Inferior parietal cortex (tissue), 1 donor: Measurements from ENCODE around the gene G3BP1.
"Not testable (repeated sequence)": the region's sequence is repeated elsewhere in the genome, so short reads cannot be mapped to it uniquely, and the experiment has no call there.

Experiments used
- DNase-seq: peaks from one replicate; pipeline ENCODE4 v3.0.0-alpha.2; 2016; ENCODE audit errors: extremely low spot score

G3BP1 gene

GRCh38 chr5:151795426-151795825, 23.7 kb downstream of the G3BP1 start:
- no peak for DNase-seq

DNA sequence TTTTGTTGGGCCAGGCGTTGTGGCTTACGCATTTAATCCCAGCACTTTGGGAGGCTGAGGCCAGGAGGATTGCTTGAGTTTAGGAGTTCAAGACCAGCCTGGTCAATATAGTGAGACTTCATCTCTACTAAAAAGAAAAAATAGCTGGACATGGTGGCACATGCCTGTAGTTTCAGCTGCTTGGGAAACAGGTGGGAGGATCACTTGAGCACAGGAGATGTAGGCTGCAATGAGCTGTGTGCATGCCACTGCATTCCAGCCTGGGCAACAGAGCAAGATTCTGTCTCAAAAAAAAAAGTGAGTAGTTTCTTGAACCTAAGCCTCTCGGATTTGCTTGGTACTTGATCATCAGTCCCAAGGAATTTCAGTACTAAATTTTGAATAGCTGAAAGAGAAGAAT, 26.9 kb downstream of the G3BP1 start:
- DNase-seq: no peak

GRCh38 chr5:151799407-151799806, 27.7 kb downstream of the G3BP1 start:
- DNase-seq: no peak

DNA sequence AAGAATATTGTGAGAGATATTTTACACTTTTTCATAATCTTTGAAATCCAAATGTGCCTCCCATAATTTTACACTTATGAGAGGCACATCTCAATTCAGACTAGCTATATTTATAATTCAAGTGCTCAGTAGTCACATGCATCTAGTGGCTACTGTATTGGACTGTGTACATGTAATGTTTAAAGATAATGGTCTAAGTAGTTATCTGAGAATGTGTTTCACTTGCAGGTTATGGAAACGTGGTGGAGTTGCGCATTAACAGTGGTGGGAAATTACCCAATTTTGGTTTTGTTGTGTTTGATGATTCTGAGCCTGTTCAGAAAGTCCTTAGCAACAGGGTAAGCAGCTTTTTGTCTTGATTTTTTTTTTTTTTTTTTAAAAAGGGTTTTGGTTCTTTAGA, 28.8 kb downstream of the G3BP1 start:
- no peak for DNase-seq

DNA sequence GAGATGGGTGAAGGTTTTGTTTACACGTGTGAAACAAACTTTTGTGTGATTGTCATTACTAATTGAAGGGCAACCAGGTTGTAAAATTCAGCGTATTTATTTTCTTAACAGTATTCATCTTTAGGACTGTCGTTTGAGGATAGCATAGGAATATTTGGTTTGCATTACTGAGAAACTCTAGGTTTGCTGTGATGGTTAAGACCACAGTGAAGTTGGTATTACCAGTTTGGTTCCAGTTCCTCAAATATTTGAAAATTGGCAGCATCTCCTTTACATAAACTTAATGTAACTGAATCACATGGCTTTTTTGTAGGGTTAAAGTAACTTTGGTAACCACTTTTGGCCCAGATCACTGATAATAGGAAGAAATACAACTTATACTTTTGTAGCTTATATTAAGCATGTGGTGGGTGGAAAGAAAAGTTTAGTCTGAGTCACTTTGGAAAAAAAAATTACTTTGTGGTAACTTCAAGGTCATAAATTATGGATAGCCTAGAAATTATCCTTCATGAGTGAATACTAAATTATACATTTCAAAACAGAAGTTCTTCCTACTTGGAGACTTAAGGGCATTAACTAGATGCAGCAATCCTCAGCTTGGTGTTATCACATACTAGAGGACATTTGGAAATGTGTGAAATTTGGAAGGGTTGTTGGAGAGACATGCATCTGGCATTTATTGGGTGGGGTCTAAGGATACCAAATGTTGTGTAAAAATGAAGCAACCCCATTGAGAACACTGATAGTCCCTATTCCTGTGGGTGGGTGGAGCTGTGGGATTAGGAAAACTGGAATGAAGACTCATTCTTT, 33.9 kb downstream of the G3BP1 start:
- DNase-seq: no peak

- DNase-seq: no peak
Observed at GRCh38 chr5:151808451-151809169, 36.9 kb downstream of the G3BP1 start.

GRCh38 chr5:151810449-151810848, 38.7 kb downstream of the G3BP1 start:
- no peak for DNase-seq

DNA sequence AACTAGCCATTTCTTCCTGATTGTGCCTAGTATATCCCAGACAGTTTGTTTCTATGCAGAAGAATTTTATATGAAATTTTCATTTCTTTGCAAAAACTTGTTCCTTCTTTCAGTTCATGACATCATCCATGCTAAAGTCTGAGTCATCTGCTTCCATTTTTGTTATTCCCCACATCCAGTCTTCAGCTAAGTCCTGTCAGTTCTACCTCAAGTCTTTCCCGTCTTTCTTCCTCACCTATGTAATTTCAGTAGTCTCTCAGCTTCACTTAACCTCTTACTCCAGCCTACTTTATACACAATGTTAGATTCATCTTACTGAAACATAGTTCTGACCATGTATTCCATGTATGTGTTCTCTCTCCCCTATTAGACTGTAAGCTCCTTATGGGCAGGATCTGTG, 39.1 kb downstream of the G3BP1 start:
- DNase-seq: no peak

GRCh38 chr5:151811593-151812321, 40.0 kb downstream of the G3BP1 start:
- no peak for DNase-seq

GRCh38 chr5:151812757-151813309, 41.1 kb downstream of the G3BP1 start:
- no peak for DNase-seq

GRCh38 chr5:151815051-151815450, 43.3 kb downstream of the G3BP1 start:
- DNase-seq: no peak

- no peak for DNase-seq
Observed at GRCh38 chr5:151819830-151820229, 48.1 kb downstream of the G3BP1 start.

- DNase-seq: no peak
Observed at GRCh38 chr5:151820271-151820670, 48.5 kb downstream of the G3BP1 start.

- DNase-seq: no peak
Observed at GRCh38 chr5:151820903-151821302, 49.1 kb downstream of the G3BP1 start.

DNA sequence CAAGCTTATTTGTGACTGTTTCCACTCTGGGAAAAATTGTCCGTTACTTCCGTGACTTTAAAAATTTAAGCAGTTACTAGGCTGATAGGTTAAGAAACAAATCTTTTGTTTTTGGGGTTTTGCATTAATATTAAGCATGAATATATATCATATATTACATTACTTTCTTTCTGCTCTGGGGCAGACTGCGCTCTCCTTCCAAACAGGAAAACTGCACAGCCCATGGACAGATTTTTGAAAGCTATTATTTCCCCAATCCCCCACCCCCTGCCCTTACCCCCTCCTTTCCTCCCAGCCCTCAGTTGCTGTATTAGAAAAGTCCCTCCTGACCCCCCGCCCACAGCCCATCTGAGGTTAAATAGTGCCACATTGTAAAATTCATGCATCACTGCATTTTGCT, 50.4 kb downstream of the G3BP1 start:
- DNase-seq: no peak

- DNase-seq: peak; percentile 83
Observed at GRCh38 chr5:151825445-151825844, 53.7 kb downstream of the G3BP1 start.

- DNase-seq: no peak
Observed at GRCh38 chr5:151829370-151829769, 57.6 kb downstream of the G3BP1 start.

DNA sequence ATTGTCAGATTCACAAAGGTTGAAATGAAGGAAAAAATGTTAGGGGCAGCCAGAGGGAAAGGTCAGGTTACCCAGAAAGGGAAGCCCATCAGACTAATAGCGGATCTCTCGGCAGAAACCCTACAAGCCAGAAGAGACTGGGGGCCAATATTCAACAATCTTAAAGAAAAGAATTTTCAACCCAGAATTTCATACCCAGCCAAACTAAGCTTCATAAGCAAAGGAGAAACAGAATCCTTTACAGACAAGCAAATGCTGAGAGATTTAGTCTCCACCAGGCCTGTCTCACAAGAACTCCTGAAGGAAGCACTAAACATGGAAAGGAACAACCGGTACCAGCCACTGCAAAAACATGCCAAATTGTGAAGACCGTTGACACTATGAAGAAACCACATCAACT, 61.1 kb downstream of the G3BP1 start:
- DNase-seq: not testable (repeated sequence)

DNA sequence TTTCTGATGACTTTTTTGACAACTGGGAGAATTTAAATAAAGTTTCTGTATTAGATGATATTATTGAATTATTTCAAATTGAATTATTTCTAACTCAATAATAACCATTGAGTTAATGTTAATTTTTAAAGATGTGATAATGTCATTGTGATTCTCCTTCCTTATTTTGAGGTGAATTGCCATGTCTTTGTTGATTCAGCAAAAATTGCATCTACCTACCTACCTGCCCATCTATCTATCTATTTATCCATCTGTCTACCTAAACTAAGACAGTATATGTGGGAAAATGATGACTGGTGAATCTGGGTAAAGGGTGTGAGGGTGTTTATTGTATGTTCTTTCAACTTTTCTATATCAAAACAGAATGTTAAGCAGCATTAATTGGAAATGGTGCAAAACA, 75.0 kb downstream of the G3BP1 start:
- DNase-seq: no peak

GRCh38 chr5:151847871-151848270, 76.1 kb downstream of the G3BP1 start:
- no peak for DNase-seq

- DNase-seq: no peak
Observed at GRCh38 chr5:151855701-151856100, 83.9 kb downstream of the G3BP1 start.

GRCh38 chr5:151856861-151857260, 85.1 kb downstream of the G3BP1 start:
- DNase-seq: no peak
